Measurements from ENCODE around the gene SEMA3B. TPM values are rescaled to one million over a fixed set of nuclear protein-coding genes. Genes with fewer than 3 reads are reported as not detected.
"Not testable (repeated sequence)": the region's sequence is repeated elsewhere in the genome, so short reads cannot be mapped to it uniquely, and the experiment has no call there.

SEMA3B gene
- total and polyA plus RNA-seq, 12 donors, result 14.9 to 46.7 (median 21.9) TPM

GRCh38 chr3:50261505-50261904 lies 7.4 kb upstream of the SEMA3B start:
- intact Hi-C loops (cut with DNase I), result loop anchor here in 1 of 10 donors (10.0 kb wide), 1 partner anchor 63 kb away; the partner anchor contains the start of genes HYAL2 and TUSC2
- 57 to 60% methylated on average over 2 of the region's 2 CpGs for WGBS, 2 donors
- ATAC-seq (no peak), DNase-seq (no peak)
- no peaks in the 10 kb centered on the region for H3K27me3 ChIP-seq
- TF ChIP-seq CTCF (IDR thresholded peaks at IDR 0.05), result no peak
- peak overlapping the region in 2 of 10 donors; percentile 69 to 72 for H3K4me3 ChIP-seq
- H3K27ac ChIP-seq, result peak overlapping the region in 9 of 10 donors; percentile 94 to 100 (median 99)
- H3K4me1 ChIP-seq, result peaks cover 39 to 82% (median 54%) of the 10 kb centered on the region in 9 donors
- H3K36me3 ChIP-seq, result peaks cover 1 to 33% (median 21%) of the 10 kb centered on the region in 9 donors
- peaks cover 0 to 7% (median 0%) of the 10 kb centered on the region in 11 donors for H3K9me3 ChIP-seq

- H3K27ac ChIP-seq, result peak overlapping the region in 7 of 10 donors; percentile 97 to 100 (median 99)
- intact Hi-C loops (cut with DNase I), result loop anchor here in 1 of 10 donors (10.0 kb wide), 1 partner anchor 63 kb away; the partner anchor contains the start of genes HYAL2 and TUSC2
- peaks cover 0 to 26% (median 14%) of the 10 kb centered on the region in 9 donors for H3K36me3 ChIP-seq
- peaks cover 41 to 82% (median 55%) of the 10 kb centered on the region in 9 donors for H3K4me1 ChIP-seq
- ATAC-seq, H3K4me3 ChIP-seq, H3K27me3 ChIP-seq, H3K9me3 ChIP-seq, DNase-seq: not testable (repeated sequence)
- 97 to 99% methylated on average over 4 of the region's 4 CpGs for WGBS, 2 donors
Observed at GRCh38 chr3:50262200-50262599, 6.7 kb upstream of the SEMA3B start.

GRCh38 chr3:50262778-50263177 lies 6.2 kb upstream of the SEMA3B start:
- no peak for TF ChIP-seq CTCF (IDR thresholded peaks at IDR 0.05)
- no peak for DNase-seq
- ATAC-seq, result no peak
- H3K4me1 ChIP-seq, result peaks cover 41 to 81% (median 58%) of the 10 kb centered on the region in 9 donors
- WGBS, 2 donors, result 84 to 91% methylated on average over 7 of the region's 7 CpGs
- H3K36me3 ChIP-seq, result peaks cover 0 to 20% (median 9%) of the 10 kb centered on the region in 9 donors
- H3K27ac ChIP-seq, result peak overlapping the region in 6 of 10 donors; percentile 16 to 99 (median 95)
- no peak overlapping the region for H3K4me3 ChIP-seq
- peaks cover 0 to 2% (median 0%) of the 10 kb centered on the region in 11 donors for H3K9me3 ChIP-seq
- intact Hi-C loops (cut with DNase I), result loop anchor here in 1 of 10 donors (10.0 kb wide), 1 partner anchor 62 kb away; the partner anchor contains the start of genes HYAL2 and TUSC2
- peaks cover 0 to 12% (median 0%) of the 10 kb centered on the region in 7 donors for H3K27me3 ChIP-seq

GRCh38 chr3:50263478-50264382 lies 5.2 kb upstream of the SEMA3B start:
- DNase-seq, result no peak
- intact Hi-C loops (cut with DNase I), result loop anchor here in 1 of 10 donors (10.0 kb wide), 1 partner anchor 61 kb away; the partner anchor contains the start of genes HYAL2 and TUSC2
- Histone ChIP-seq H3K4me3 (peak overlapping the region in 1 of 10 donors; percentile 7), H3K36me3 (peaks cover 0 to 11% (median 0%) of the 10 kb centered on the region in 9 donors), H3K4me1 (peaks cover 41 to 81% (median 68%) of the 10 kb centered on the region in 9 donors), H3K9me3 (no peaks in the 10 kb centered on the region), H3K27ac (peak overlapping the region in 9 of 10 donors; percentile 61 to 98 (median 94)), H3K27me3 (peaks cover 0 to 14% (median 0%) of the 10 kb centered on the region in 7 donors)
- 71 to 74% methylated on average over 6 of the region's 6 CpGs for WGBS, 2 donors
- no peak for ATAC-seq
- TF ChIP-seq CTCF (IDR thresholded peaks at IDR 0.05), result no peak

Data from heart right ventricle (tissue), 16 donors.